SK-N-MC (cell line): ENCODE data around the gene THBS2.
"Not testable (repeated sequence)": the region's sequence is repeated elsewhere in the genome, so short reads cannot be mapped to it uniquely, and the experiment has no call there.

Experiments used
- EZH2 ChIP-seq: fragments of 200-600 bp; sonication (generic); IDR thresholded peaks from one replicate; pipeline ENCODE4 v1.6.1; 2017; ENCODE audit warnings: antibody characterized with exemption
- POLR2AphosphoS5 ChIP-seq: IDR thresholded peaks from 2 replicates; pipeline ENCODE4 v1.6.1; 2012; ENCODE audit warnings: mild to moderate bottlenecking, low read depth, low read length, borderline replicate concordance

- TF ChIP-seq EZH2, POLR2AphosphoS5: not testable (repeated sequence)
These were observed 55.7 kb downstream of the THBS2 start for GRCh38 chr6:169197929-169198328.
